Suprapubic skin (tissue), 4 donors: ENCODE results near the gene SLC22A3. TPM values are rescaled to one million over a fixed set of nuclear protein-coding genes. Genes with fewer than 3 reads are reported as not detected.
"Not testable (repeated sequence)": the region's sequence is repeated elsewhere in the genome, so short reads cannot be mapped to it uniquely, and the experiment has no call there.

ENCODE experiments used
- DNase-seq, 2 donors: peaks; one replicate each; pipeline ENCODE4 v3.0.0-alpha.2; 2019; ENCODE audit warnings: low spot score in 2 of 2
- H3K27ac ChIP-seq: fragments of 200-600 bp; sonication (generic); one replicate; pipeline ENCODE4 v1.5.1; 2019
- H3K27me3 ChIP-seq: fragments of 200-600 bp; sonication (generic); one replicate; pipeline ENCODE4 v1.5.1; 2019
- H3K36me3 ChIP-seq: fragments of 200-600 bp; sonication (generic); one replicate; pipeline ENCODE4 v1.5.1; 2019
- H3K4me1 ChIP-seq: fragments of 200-600 bp; sonication (generic); one replicate; pipeline ENCODE4 v1.5.1; 2019
- H3K4me3 ChIP-seq: fragments of 200-600 bp; sonication (generic); one replicate; pipeline ENCODE4 v1.5.1; 2019; ENCODE audit warnings: mild to moderate bottlenecking
- H3K9me3 ChIP-seq: fragments of 200-600 bp; sonication (generic); one replicate; pipeline ENCODE4 v1.5.1; 2019
- CTCF ChIP-seq, 2 donors: fragments of 200-600 bp in 1 of 2; fragments of 450-650 bp in 1 of 2; sonication (generic) in 1 of 2; IDR thresholded peaks; one replicate each; pipeline ENCODE4 v1.5.1; 2016 to 2019; ENCODE audit warnings: antibody characterized with exemption in 2 of 2, mild to moderate bottlenecking in 1 of 2, moderate library complexity in 1 of 2
- EP300 ChIP-seq: sonication (generic); formaldehyde crosslinking; IDR thresholded peaks from one replicate; pipeline ENCODE4 v1.6.1; 2017; ENCODE audit warnings: antibody characterized with exemption
- POLR2A ChIP-seq, 2 donors: fragments of 450-650 bp; IDR thresholded peaks; one replicate each; pipeline ENCODE4 v1.6.1; 2017; ENCODE audit warnings: antibody characterized with exemption in 2 of 2, mild to moderate bottlenecking in 2 of 2, moderate library complexity in 2 of 2
- POLR2AphosphoS5 ChIP-seq, 3 donors: sonication (generic); formaldehyde crosslinking; IDR thresholded peaks; one replicate each; pipeline ENCODE4 v1.6.1; 2017; ENCODE audit warnings: antibody characterized with exemption in 3 of 3
- WGBS: methylation state at CpG from one replicate; pipeline ENCODE4 v1.1.5; 2018; 5-methylcytosine and 5-hydroxymethylcytosine counted together
- total RNA-seq, 4 donors: library from RNA; depleted of rRNA; stranded (reverse); fragments of >200 nt; gene quantifications; one replicate each; pipeline ENCODE4 v1.1.0, GENCODE V29; 2016

SLC22A3 gene
- total RNA-seq, 4 donors from 2014 or later: 13.3 to 15.8 (median 15.7) TPM

DNA sequence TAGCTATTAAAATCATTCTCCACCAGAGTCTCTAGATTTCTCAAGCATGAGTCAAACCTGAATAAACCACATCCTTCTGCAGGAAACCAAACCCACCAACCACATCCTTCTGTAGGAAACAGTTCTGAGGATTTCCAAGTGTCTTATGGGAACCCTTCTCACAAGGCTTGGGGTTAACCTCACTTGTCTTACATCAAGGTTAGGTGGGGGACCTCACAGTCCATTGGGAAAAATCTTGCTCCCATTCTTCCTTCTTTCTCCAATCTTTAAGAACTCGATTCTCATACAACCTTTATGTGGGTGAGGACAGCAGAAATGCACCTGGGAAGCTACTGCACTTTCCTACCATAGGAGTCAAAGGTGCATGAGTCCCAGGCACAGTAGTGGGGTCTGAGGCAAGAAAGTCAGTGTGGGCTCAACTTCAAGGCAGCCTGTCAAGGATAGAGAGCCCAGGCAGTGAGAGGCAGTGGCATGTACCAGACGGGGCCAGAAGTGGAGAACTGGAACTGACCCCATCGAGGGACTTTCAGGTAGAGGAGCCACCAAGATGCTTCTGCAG is 114.5 kb downstream of the SLC22A3 start:
- H3K27me3 ChIP-seq: no peaks in the 10 kb centered on the region
- H3K9me3 ChIP-seq: no peaks in the 10 kb centered on the region
- no peak overlapping the region for H3K27ac ChIP-seq
- WGBS: 80% methylated on average over 3 of the region's 3 CpGs
- no peak overlapping the region for H3K4me3 ChIP-seq
- no peak for DNase-seq
- no peak for TF ChIP-seq POLR2AphosphoS5 (IDR thresholded peaks at IDR 0.05)
- no peaks in the 10 kb centered on the region for H3K36me3 ChIP-seq
- H3K4me1 ChIP-seq: no peaks in the 10 kb centered on the region

DNA sequence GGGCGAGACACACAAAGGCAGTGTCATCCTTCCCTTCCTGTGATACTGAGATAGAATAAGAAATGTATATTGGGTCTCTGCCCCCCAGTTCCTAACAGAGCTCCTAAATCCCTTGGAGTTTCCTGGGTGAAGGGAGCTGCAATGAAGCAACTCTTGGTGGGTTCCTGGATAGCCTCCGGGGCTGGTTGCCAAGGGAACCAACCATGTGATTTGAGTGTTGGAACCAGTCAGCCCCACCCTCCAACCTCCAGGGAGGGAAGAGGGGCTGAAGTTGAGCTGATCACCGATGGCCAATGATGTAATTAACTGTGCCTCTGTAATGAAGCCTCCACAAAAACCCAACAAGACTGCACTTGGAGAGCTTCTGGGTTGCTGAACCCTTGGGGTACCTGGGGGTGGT is 116.6 kb downstream of the SLC22A3 start:
- Histone ChIP-seq H3K4me3 (no peak overlapping the region), H3K9me3 (no peaks in the 10 kb centered on the region), H3K27me3 (no peaks in the 10 kb centered on the region), H3K36me3 (no peaks in the 10 kb centered on the region), H3K4me1 (no peaks in the 10 kb centered on the region), H3K27ac (no peak overlapping the region)
- no peak for DNase-seq
- TF ChIP-seq CTCF (IDR thresholded peaks at IDR 0.05) (no peak), POLR2AphosphoS5 (IDR thresholded peaks at IDR 0.05) (no peak), EP300 (no peak), POLR2A (IDR thresholded peaks at IDR 0.05) (no peak)
- WGBS: 71% methylated on average over 1 of the region's 3 CpGs

- H3K27ac ChIP-seq, H3K36me3 ChIP-seq, H3K4me3 ChIP-seq, DNase-seq, H3K4me1 ChIP-seq, H3K27me3 ChIP-seq, H3K9me3 ChIP-seq: not testable (repeated sequence)
- 87% methylated on average over 14 of the region's 14 CpGs for WGBS
Measured at GRCh38 chr6:160467261-160467871, 119.2 kb downstream of the SLC22A3 start.

GRCh38 chr6:160469153-160469552 is 121.0 kb downstream of the SLC22A3 start:
- Histone ChIP-seq H3K36me3 (no peaks in the 10 kb centered on the region), H3K4me1 (no peaks in the 10 kb centered on the region), H3K27me3 (no peaks in the 10 kb centered on the region), H3K9me3 (no peaks in the 10 kb centered on the region), H3K4me3 (no peak overlapping the region), H3K27ac (no peak overlapping the region)
- WGBS: 39% methylated on average over 2 of the region's 2 CpGs
- TF ChIP-seq EP300 (no peak), POLR2AphosphoS5 (IDR thresholded peaks at IDR 0.05) (no peak), CTCF (IDR thresholded peaks at IDR 0.05) (no peak)
- DNase-seq: no peak

GRCh38 chr6:160476056-160476455 is 127.9 kb downstream of the SLC22A3 start:
- H3K4me1 ChIP-seq, DNase-seq, H3K27me3 ChIP-seq, H3K27ac ChIP-seq, H3K4me3 ChIP-seq, H3K36me3 ChIP-seq, H3K9me3 ChIP-seq: not testable (repeated sequence)
- 53% methylated on average over 4 of the region's 4 CpGs for WGBS

DNA sequence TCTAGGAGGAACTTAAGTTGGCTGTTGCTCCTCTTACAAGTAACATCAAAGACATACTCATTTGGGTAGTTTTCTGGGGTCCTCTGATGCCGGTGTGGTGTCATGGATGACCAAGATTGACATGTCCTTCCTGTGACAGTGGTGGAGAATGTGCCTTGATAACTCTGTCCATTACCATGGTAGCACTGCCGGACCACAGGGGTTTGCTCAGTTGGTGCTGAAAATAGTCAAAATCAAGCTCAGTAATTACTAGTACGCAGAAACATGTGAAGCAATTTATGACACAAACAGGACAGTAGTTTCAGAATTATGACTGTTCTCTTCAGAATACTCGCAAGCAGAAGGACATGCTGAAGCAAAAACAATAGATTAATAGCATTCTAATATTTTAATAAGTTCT is 128.9 kb downstream of the SLC22A3 start:
- not testable (repeated sequence) for H3K4me1 ChIP-seq, H3K27ac ChIP-seq, DNase-seq, H3K36me3 ChIP-seq, H3K4me3 ChIP-seq, H3K9me3 ChIP-seq, H3K27me3 ChIP-seq
- WGBS: 94% methylated on average over 4 of the region's 4 CpGs

GRCh38 chr6:160477901-160478300 is 129.7 kb downstream of the SLC22A3 start:
- H3K27me3 ChIP-seq: no peaks in the 10 kb centered on the region
- H3K4me1 ChIP-seq: no peaks in the 10 kb centered on the region
- H3K36me3 ChIP-seq: no peaks in the 10 kb centered on the region
- DNase-seq: no peak
- H3K4me3 ChIP-seq: no peak overlapping the region
- TF ChIP-seq EP300 (no peak), POLR2A (IDR thresholded peaks at IDR 0.05) (no peak), POLR2AphosphoS5 (IDR thresholded peaks at IDR 0.05) (no peak), CTCF (IDR thresholded peaks at IDR 0.05) (no peak)
- 90% methylated on average over 8 of the region's 8 CpGs for WGBS
- no peaks in the 10 kb centered on the region for H3K9me3 ChIP-seq
- H3K27ac ChIP-seq: no peak overlapping the region
